ENCODE measurements around the gene TGIF1. TPM values are rescaled to one million over a fixed set of nuclear protein-coding genes. Genes with fewer than 3 reads are reported as not detected.

TGIF1 gene
- total and polyA plus RNA-seq, 7 experiments from 2014 or later = 15.4 to 88.7 (median 63.5) TPM

- Mint-ChIP-seq H3K4me1 (peaks cover 0 to 14% (median 4%) of the 10 kb centered on the region in 7 donors), H3K27me3 (peaks cover 0 to 30% (median 19%) of the 10 kb centered on the region in 5 donors), H3K36me3 (no peaks in the 10 kb centered on the region), H3K9me3 (peaks cover 0 to 2% (median 0%) of the 10 kb centered on the region in 11 donors), H3K4me3 (no peak overlapping the region), H3K27ac (no peak overlapping the region)
- CTCF ChIA-PET = no interaction called here
- no peaks in the 10 kb centered on the region for H3K9me3 ChIP-seq (ENCODE audit: control insufficient read depth in 2 of 3, low read length in 3 of 3)
- H3K27ac ChIP-seq (ENCODE audit: low read depth, low read length) = no peak overlapping the region
- POLR2A ChIA-PET = no interaction called here
- DNase-seq (no peak), ATAC-seq (no peak)
- intact Hi-C loops (cut with micrococcal nuclease) = no loop called here
- no peak overlapping the region for H3K4me3 ChIP-seq (ENCODE audit: low read length)
- H3K4me1 ChIP-seq (ENCODE audit: control insufficient read depth in 2 of 2, insufficient read depth in 2 of 2, low read length in 2 of 2) = no peaks in the 10 kb centered on the region
- H3K36me3 ChIP-seq (ENCODE audit: control insufficient read depth in 2 of 3, insufficient read depth in 3 of 3, low read length in 3 of 3) = no peaks in the 10 kb centered on the region
- H3K27me3 ChIP-seq (ENCODE audit: control insufficient read depth in 2 of 2, insufficient read depth in 2 of 2, low read length in 2 of 2) = no peaks in the 10 kb centered on the region
These were observed 42.1 kb downstream of the TGIF1 start for GRCh38 chr18:3491981-3492555.

- H3K27ac ChIP-seq (ENCODE audit: low read depth, low read length) = no peak overlapping the region
- H3K9me3 Mint-ChIP-seq = peaks cover 0 to 2% (median 0%) of the 10 kb centered on the region in 11 donors
- DNase-seq (no peak), ATAC-seq (no peak)
- H3K36me3 ChIP-seq (ENCODE audit: control insufficient read depth in 2 of 3, insufficient read depth in 3 of 3, low read length in 3 of 3) = no peaks in the 10 kb centered on the region
- intact Hi-C loops (cut with micrococcal nuclease) = no loop called here
- no peaks in the 10 kb centered on the region for H3K27me3 ChIP-seq (ENCODE audit: control insufficient read depth in 2 of 2, insufficient read depth in 2 of 2, low read length in 2 of 2)
- H3K4me1 ChIP-seq (ENCODE audit: control insufficient read depth in 2 of 2, insufficient read depth in 2 of 2, low read length in 2 of 2) = no peaks in the 10 kb centered on the region
- ChIA-PET CTCF (no interaction called here), POLR2A (interaction anchor here (1.1 kb wide), 1 partner anchor 13 kb away, joined by 3 read pairs; no protein-coding TSS in a partner anchor)
- no peaks in the 10 kb centered on the region for H3K9me3 ChIP-seq (ENCODE audit: control insufficient read depth in 2 of 3, low read length in 3 of 3)
- no peak overlapping the region for H3K27ac Mint-ChIP-seq
- H3K36me3 Mint-ChIP-seq = no peaks in the 10 kb centered on the region
- no peak overlapping the region for H3K4me3 ChIP-seq (ENCODE audit: low read length)
- peaks cover 0 to 15% (median 4%) of the 10 kb centered on the region in 7 donors for H3K4me1 Mint-ChIP-seq
- no peak overlapping the region for H3K4me3 Mint-ChIP-seq
- H3K27me3 Mint-ChIP-seq = peaks cover 2 to 36% (median 22%) of the 10 kb centered on the region in 5 donors
These were observed 42.7 kb downstream of the TGIF1 start for GRCh38 chr18:3492721-3493120.

- Mint-ChIP-seq H3K36me3 (no peaks in the 10 kb centered on the region), H3K4me3 (peak overlapping the region in 3 of 10 donors; percentile 28 to 42 (median 31)), H3K4me1 (peaks cover 3 to 25% (median 13%) of the 10 kb centered on the region in 7 donors), H3K27me3 (peaks cover 12 to 46% (median 31%) of the 10 kb centered on the region in 5 donors), H3K9me3 (peaks cover 0 to 2% (median 0%) of the 10 kb centered on the region in 11 donors), H3K27ac (no peak overlapping the region)
- intact Hi-C loops (cut with micrococcal nuclease) = no loop called here
- Histone ChIP-seq H3K27me3 (ENCODE audit: control insufficient read depth in 2 of 2, insufficient read depth in 2 of 2, low read length in 2 of 2) (no peaks in the 10 kb centered on the region), H3K9me3 (ENCODE audit: control insufficient read depth in 2 of 3, low read length in 3 of 3) (no peaks in the 10 kb centered on the region), H3K36me3 (ENCODE audit: control insufficient read depth in 2 of 3, insufficient read depth in 3 of 3, low read length in 3 of 3) (no peaks in the 10 kb centered on the region), H3K4me3 (ENCODE audit: low read length) (no peak overlapping the region), H3K4me1 (ENCODE audit: control insufficient read depth in 2 of 2, insufficient read depth in 2 of 2, low read length in 2 of 2) (no peaks in the 10 kb centered on the region), H3K27ac (ENCODE audit: low read depth, low read length) (no peak overlapping the region)
- ATAC-seq (no peak), DNase-seq (no peak)
- ChIA-PET POLR2A (interaction anchor here (1.1 kb wide), 1 partner anchor 12 kb away, joined by 3 read pairs; no protein-coding TSS in a partner anchor), CTCF (no interaction called here)
These were observed 43.7 kb downstream of the TGIF1 start for GRCh38 chr18:3493501-3494244.

GRCh38 chr18:3494245-3494526 is 44.2 kb downstream of the TGIF1 start:
- Histone ChIP-seq H3K4me1 (ENCODE audit: control insufficient read depth in 2 of 2, insufficient read depth in 2 of 2, low read length in 2 of 2) (no peaks in the 10 kb centered on the region), H3K36me3 (ENCODE audit: control insufficient read depth in 2 of 3, insufficient read depth in 3 of 3, low read length in 3 of 3) (no peaks in the 10 kb centered on the region), H3K27me3 (ENCODE audit: control insufficient read depth in 2 of 2, insufficient read depth in 2 of 2, low read length in 2 of 2) (no peaks in the 10 kb centered on the region), H3K4me3 (ENCODE audit: low read length) (no peak overlapping the region), H3K9me3 (ENCODE audit: control insufficient read depth in 2 of 3, low read length in 3 of 3) (no peaks in the 10 kb centered on the region), H3K27ac (ENCODE audit: low read depth, low read length) (no peak overlapping the region)
- H3K9me3 Mint-ChIP-seq = peaks cover 0 to 2% (median 0%) of the 10 kb centered on the region in 11 donors
- ATAC-seq (no peak), DNase-seq (no peak)
- POLR2A ChIA-PET = no interaction called here
- peaks cover 5 to 27% (median 15%) of the 10 kb centered on the region in 7 donors for H3K4me1 Mint-ChIP-seq
- H3K36me3 Mint-ChIP-seq = no peaks in the 10 kb centered on the region
- CTCF ChIA-PET = no interaction called here
- H3K27me3 Mint-ChIP-seq = peaks cover 16 to 50% (median 33%) of the 10 kb centered on the region in 5 donors
- intact Hi-C loops (cut with micrococcal nuclease) = no loop called here
- H3K27ac Mint-ChIP-seq = no peak overlapping the region
- no peak overlapping the region for H3K4me3 Mint-ChIP-seq

GRCh38 chr18:3494569-3494968 is 44.6 kb downstream of the TGIF1 start:
- H3K4me1 Mint-ChIP-seq = peaks cover 6 to 31% (median 18%) of the 10 kb centered on the region in 7 donors
- peaks cover 0 to 3% of the 10 kb centered on the region in 2 donors for H3K27me3 ChIP-seq (ENCODE audit: control insufficient read depth in 2 of 2, insufficient read depth in 2 of 2, low read length in 2 of 2)
- no peak overlapping the region for H3K27ac Mint-ChIP-seq
- intact Hi-C loops (cut with micrococcal nuclease) = no loop called here
- no peak overlapping the region for H3K27ac ChIP-seq (ENCODE audit: low read depth, low read length)
- H3K36me3 Mint-ChIP-seq = no peaks in the 10 kb centered on the region
- peaks cover 0 to 3% of the 10 kb centered on the region in 2 donors for H3K4me1 ChIP-seq (ENCODE audit: control insufficient read depth in 2 of 2, insufficient read depth in 2 of 2, low read length in 2 of 2)
- H3K36me3 ChIP-seq (ENCODE audit: control insufficient read depth in 2 of 3, insufficient read depth in 3 of 3, low read length in 3 of 3) = no peaks in the 10 kb centered on the region
- DNase-seq (no peak), ATAC-seq (no peak)
- ChIA-PET CTCF (no interaction called here), POLR2A (no interaction called here)
- H3K9me3 Mint-ChIP-seq = peaks cover 0 to 2% (median 0%) of the 10 kb centered on the region in 11 donors
- H3K27me3 Mint-ChIP-seq = peaks cover 20 to 54% (median 37%) of the 10 kb centered on the region in 5 donors
- H3K4me3 ChIP-seq (ENCODE audit: low read length) = no peak overlapping the region
- H3K4me3 Mint-ChIP-seq = no peak overlapping the region
- H3K9me3 ChIP-seq (ENCODE audit: control insufficient read depth in 2 of 3, low read length in 3 of 3) = no peaks in the 10 kb centered on the region

- Mint-ChIP-seq H3K27ac (no peak overlapping the region), H3K9me3 (no peaks in the 10 kb centered on the region), H3K27me3 (peaks cover 24 to 60% (median 45%) of the 10 kb centered on the region in 5 donors), H3K36me3 (no peaks in the 10 kb centered on the region), H3K4me3 (peak overlapping the region in 1 of 10 donors; percentile 37), H3K4me1 (peaks cover 6 to 36% (median 23%) of the 10 kb centered on the region in 7 donors)
- CTCF ChIA-PET = no interaction called here
- ATAC-seq = no peak
- POLR2A ChIA-PET = no interaction called here
- Histone ChIP-seq H3K9me3 (ENCODE audit: control insufficient read depth in 2 of 3, low read length in 3 of 3) (no peaks in the 10 kb centered on the region), H3K27me3 (ENCODE audit: control insufficient read depth in 2 of 2, insufficient read depth in 2 of 2, low read length in 2 of 2) (peaks cover 0 to 10% of the 10 kb centered on the region in 2 donors), H3K36me3 (ENCODE audit: control insufficient read depth in 2 of 3, insufficient read depth in 3 of 3, low read length in 3 of 3) (no peaks in the 10 kb centered on the region), H3K4me3 (ENCODE audit: low read length) (no peak overlapping the region), H3K27ac (ENCODE audit: low read depth, low read length) (no peak overlapping the region), H3K4me1 (ENCODE audit: control insufficient read depth in 2 of 2, insufficient read depth in 2 of 2, low read length in 2 of 2) (peaks cover 0 to 10% of the 10 kb centered on the region in 2 donors)
- intact Hi-C loops (cut with micrococcal nuclease) = loop anchor here in 1 of 2 donors (5.0 kb wide), 1 partner anchor 46 kb away; no protein-coding TSS in a partner anchor
- DNase-seq = peak in 1 of 9 donors; percentile 4
These were observed 45.9 kb downstream of the TGIF1 start for GRCh38 chr18:3495691-3496430.
